ENCODE measurements around the gene TIMM21. TPM values are rescaled to one million over a fixed set of nuclear protein-coding genes. Genes with fewer than 3 reads are reported as not detected.
A peak's percentile ranks its signal among the peaks of the same experiment; 100 is the strongest.

Gene TIMM21
- total and polyA plus RNA-seq, 9 of the 15 experiments (the other 6 are each of a cell fraction or from before 2014, with no cell fraction given): 54.7 to 229 (median 83.3) TPM

DNA sequence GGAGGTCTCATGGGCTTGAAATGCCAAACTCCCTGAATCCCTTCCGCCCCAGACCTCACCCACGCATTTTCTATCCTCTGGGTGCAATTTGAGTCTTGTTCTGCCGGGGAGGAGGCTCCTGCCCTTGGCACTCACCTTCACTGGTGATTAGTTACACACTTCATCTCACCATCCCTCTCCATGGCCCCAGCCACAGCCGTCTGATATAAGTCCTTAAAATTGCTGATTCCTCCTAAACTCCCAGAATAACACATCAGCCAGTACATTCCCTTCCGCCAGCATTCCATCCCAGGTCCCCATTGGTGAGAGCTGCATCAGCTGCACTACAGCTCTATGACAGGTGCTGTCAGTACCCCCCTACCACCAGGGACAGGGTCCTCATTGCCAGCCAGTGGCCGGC is 3.9 kb downstream of the TIMM21 start (continued):
- TF ChIP-seq, protein P1, sequence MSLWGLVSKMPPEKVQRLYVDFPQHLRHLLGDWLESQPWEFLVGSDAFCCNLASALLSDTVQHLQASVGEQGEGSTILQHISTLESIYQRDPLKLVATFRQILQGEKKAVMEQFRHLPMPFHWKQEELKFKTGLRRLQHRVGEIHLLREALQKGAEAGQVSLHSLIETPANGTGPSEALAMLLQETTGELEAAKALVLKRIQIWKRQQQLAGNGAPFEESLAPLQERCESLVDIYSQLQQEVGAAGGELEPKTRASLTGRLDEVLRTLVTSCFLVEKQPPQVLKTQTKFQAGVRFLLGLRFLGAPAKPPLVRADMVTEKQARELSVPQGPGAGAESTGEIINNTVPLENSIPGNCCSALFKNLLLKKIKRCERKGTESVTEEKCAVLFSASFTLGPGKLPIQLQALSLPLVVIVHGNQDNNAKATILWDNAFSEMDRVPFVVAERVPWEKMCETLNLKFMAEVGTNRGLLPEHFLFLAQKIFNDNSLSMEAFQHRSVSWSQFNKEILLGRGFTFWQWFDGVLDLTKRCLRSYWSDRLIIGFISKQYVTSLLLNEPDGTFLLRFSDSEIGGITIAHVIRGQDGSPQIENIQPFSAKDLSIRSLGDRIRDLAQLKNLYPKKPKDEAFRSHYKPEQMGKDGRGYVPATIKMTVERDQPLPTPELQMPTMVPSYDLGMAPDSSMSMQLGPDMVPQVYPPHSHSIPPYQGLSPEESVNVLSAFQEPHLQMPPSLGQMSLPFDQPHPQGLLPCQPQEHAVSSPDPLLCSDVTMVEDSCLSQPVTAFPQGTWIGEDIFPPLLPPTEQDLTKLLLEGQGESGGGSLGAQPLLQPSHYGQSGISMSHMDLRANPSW (CRISPR knock-in tag; IDR thresholded peaks at IDR 0.05): no peak
- no peak for TF ChIP-seq ZNF253 (CRISPR knock-in tag; conservative IDR thresholded peaks at IDR 0.05)
- TF ChIP-seq CGGBP1 (CRISPR knock-in tag; IDR thresholded peaks at IDR 0.05): no peak
- no peak for TF ChIP-seq TCF3 (CRISPR knock-in tag; IDR thresholded peaks at IDR 0.05)

DNA sequence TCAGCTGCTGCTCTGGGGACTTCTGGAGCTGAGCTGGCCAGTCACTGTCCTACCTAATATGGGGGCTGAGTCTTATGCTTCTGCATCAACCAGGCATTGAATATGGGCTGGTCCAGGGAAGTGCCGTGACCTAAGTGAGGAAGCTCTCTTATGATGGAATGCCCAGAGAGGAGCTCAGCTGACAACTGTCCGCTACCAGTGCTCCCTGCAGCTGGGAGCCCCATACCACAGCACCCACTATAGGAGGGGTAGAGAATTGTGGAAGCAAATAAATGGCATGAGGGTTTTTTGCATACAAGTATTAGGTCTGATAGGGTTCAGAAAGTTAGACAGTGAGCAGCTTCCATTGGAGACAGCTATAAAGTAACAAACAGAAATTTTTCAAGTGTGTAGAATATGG is 4.5 kb downstream of the TIMM21 start:
- no peak for DNase-seq (ENCODE audit: extremely low read depth in 1 of 4, low spot score in 3 of 4)
- no peak overlapping the region for H2AFZ ChIP-seq (ENCODE audit: low read depth, low read length)
- peaks cover 57% of the 10 kb centered on the region for H3K79me2 ChIP-seq (ENCODE audit: control insufficient read depth, insufficient read depth, low read length)
- POLR2A ChIA-PET: interaction anchor here (0.6 to 1.3 kb wide), 3 partner anchors 12 to 299 kb away, joined by 3 to 6 read pairs (median 3); no protein-coding TSS in a partner anchor
- CTCF ChIA-PET (ENCODE audit: low intra/inter-chr PET ratio): no interaction called here
- BruUV-seq (replicated peaks): no TSS peak
- H3K4me3 ChIP-seq: no peak overlapping the region
- in situ Hi-C loops (cut with MboI): no loop called here
- no peaks in the 10 kb centered on the region; the same call in 1 of the 2 replicates for H4K20me1 ChIP-seq (replicated peaks; ENCODE audit: control insufficient read depth, insufficient read depth, low read length)
- peaks cover 79% of the 10 kb centered on the region for H3K36me3 ChIP-seq (ENCODE audit: control insufficient read depth, insufficient read depth, low read length)
- H3K4me1 ChIP-seq (replicated peaks in 1 of 2; ENCODE audit: control insufficient read depth in 2 of 2, insufficient read depth in 2 of 2, low read length in 2 of 2): peaks cover 1 to 2% of the 10 kb centered on the region in 2 experiments; a peak in 3 of 5 replicates
- no peak overlapping the region for H3K9ac ChIP-seq (ENCODE audit: insufficient read depth in 1 of 2, low read depth in 2 of 2, low read length in 2 of 2)
- FAIRE-seq: no peak
- H3K9me3 ChIP-seq (replicated peaks; ENCODE audit: control insufficient read depth, insufficient read depth, low read depth, low read length): no peaks in the 10 kb centered on the region
- 0 out of 2 replicates have a peak, but pooled peaks have one; percentile 36 for TF ChIP-seq ZBTB33 (CRISPR knock-in tag; IDR thresholded peaks at IDR 0.05)
- TF ChIP-seq GTF2F1 (IDR thresholded peaks at IDR 0.05; ENCODE audit: low read depth, low read length): no peak
- TF ChIP-seq HDAC2 (IDR thresholded peaks at IDR 0.05): no peak
- TF ChIP-seq POLR3G (IDR thresholded peaks at IDR 0.05; ENCODE audit: extremely low read depth, insufficient read length, insufficient replicate concordance): no peak
- no peak for TF ChIP-seq FOXJ2 (tag; IDR thresholded peaks at IDR 0.05)
- TF ChIP-seq CTCF (IDR thresholded peaks at IDR 0.05 in 2 of 3, conservative IDR thresholded peaks at IDR 0.05 in 1 of 3; ENCODE audit: insufficient read depth in 2 of 3, low read depth in 1 of 3, low read length in 3 of 3): peak; percentile 25 to 39 (median 36); a peak in 4 of 6 replicates
- no peak overlapping the region for H3K4me2 ChIP-seq (ENCODE audit: insufficient read depth, low read length)
- H3K27ac ChIP-seq (ENCODE audit: extremely low read depth, low read depth, low read length): no peak overlapping the region
- H3K9me1 ChIP-seq (ENCODE audit: control insufficient read depth, insufficient read depth, low read length): peaks cover 3% of the 10 kb centered on the region
- intact Hi-C loops (cut with micrococcal nuclease): no loop called here
- H3K27me3 ChIP-seq (ENCODE audit: control insufficient read depth in 2 of 2, insufficient read depth in 2 of 2, low read length in 2 of 2): no peaks in the 10 kb centered on the region
- 88% methylated on average over 2 of the region's 2 CpGs for WGBS (ENCODE audit: insufficient coverage, low coverage, missing lambda C conversion rate)
- ATAC-seq: no peak

All from K562 (cell line).